Mesendoderm (in vitro differentiated cells): ENCODE results near the gene HSFX2.
"Not testable (repeated sequence)": the region's sequence is repeated elsewhere in the genome, so short reads cannot be mapped to it uniquely, and the experiment has no call there.

Experiments
- DNase-seq: peaks from one replicate; pipeline ENCODE4 v3.0.0; 2013
- H2AK5ac ChIP-seq: 2 replicates; pipeline ENCODE4 v1.6.1; 2013; ENCODE audit warnings: low read length, inconsistent platforms
- H2BK120ac ChIP-seq: 2 replicates; pipeline ENCODE4 v1.6.1; 2013; ENCODE audit warnings: low read depth, mild to moderate bottlenecking, low read length, moderate library complexity, mixed read lengths
- H2BK15ac ChIP-seq: replicated peaks from 2 replicates; pipeline ENCODE4 v1.6.1; 2013; ENCODE audit warnings: low read depth, mild to moderate bottlenecking, moderate library complexity
- H2BK5ac ChIP-seq: 2 replicates; pipeline ENCODE4 v1.6.1; 2013; ENCODE audit warnings: low read length, inconsistent platforms
- H3K18ac ChIP-seq: 2 replicates; pipeline ENCODE4 v1.6.1; 2013; ENCODE audit warnings: mild to moderate bottlenecking, low read length, mixed read lengths
- H3K23ac ChIP-seq: one replicate; pipeline ENCODE4 v1.6.1; 2013; ENCODE audit warnings: low read length
- H3K27ac ChIP-seq: 2 replicates; pipeline ENCODE4 v1.5.1; 2013; ENCODE audit warnings: low read depth, mild to moderate bottlenecking, inconsistent platforms, low read length, moderate library complexity
- H3K27me3 ChIP-seq: 2 replicates; pipeline ENCODE4 v1.6.1; 2013; ENCODE audit warnings: low read length, control low read depth, mild to moderate bottlenecking, inconsistent platforms; ENCODE audit not compliant: insufficient read depth, poor library complexity
- H3K36me3 ChIP-seq: 2 replicates; pipeline ENCODE4 v1.6.1; 2013; ENCODE audit warnings: low read length, inconsistent platforms; ENCODE audit not compliant: control insufficient read depth, insufficient read depth
- H3K4ac ChIP-seq: one replicate; pipeline ENCODE4 v1.6.1; 2013; ENCODE audit warnings: low read depth, mild to moderate bottlenecking, low read length, moderate library complexity
- H3K4me1 ChIP-seq: 2 replicates; pipeline ENCODE4 v1.6.1; 2013; ENCODE audit warnings: low read depth, low read length, inconsistent platforms; ENCODE audit not compliant: control insufficient read depth
- H3K4me2 ChIP-seq: 2 replicates; pipeline ENCODE4 v1.6.1; 2013; ENCODE audit warnings: low read length
- H3K4me3 ChIP-seq: 2 replicates; pipeline ENCODE4 v1.5.1; 2013; ENCODE audit warnings: mild to moderate bottlenecking, low read length
- H3K56ac ChIP-seq: one replicate; pipeline ENCODE4 v1.6.1; 2013; ENCODE audit warnings: low read length
- H3K79me1 ChIP-seq: 2 replicates; pipeline ENCODE4 v1.6.1; 2013; ENCODE audit warnings: low read length, inconsistent platforms
- H3K79me2 ChIP-seq: 2 replicates; pipeline ENCODE4 v1.6.1; 2013; ENCODE audit warnings: mild to moderate bottlenecking, low read length; ENCODE audit not compliant: control insufficient read depth, insufficient read depth
- H3K9ac ChIP-seq: 2 replicates; pipeline ENCODE4 v1.6.1; 2013; ENCODE audit warnings: low read length, inconsistent platforms
- H4K5ac ChIP-seq: one replicate; pipeline ENCODE4 v1.6.1; 2013; ENCODE audit warnings: low read length
- H4K8ac ChIP-seq: one replicate; pipeline ENCODE4 v1.6.1; 2013; ENCODE audit warnings: low read depth, mild to moderate bottlenecking, control low read depth, low read length, moderate library complexity
- WGBS: extraction: QIAGEN DNeasy Blood & Tissue Kit; methylation state at CpG from one replicate; pipeline ENCODE4 v1.1.7; 2013; ENCODE audit warnings: low lambda C conversion rate, missing lambda C conversion rate; ENCODE audit not compliant: insufficient coverage; ENCODE audit errors: extremely low coverage; 5-methylcytosine and 5-hydroxymethylcytosine counted together

HSFX2 gene

GRCh38 chrX:149607699-149608098 is 12.6 kb upstream of the HSFX2 start:
- Histone ChIP-seq H3K56ac (no peak overlapping the region), H3K9ac (no peak overlapping the region), H3K18ac (no peak overlapping the region), H3K79me1 (no peaks in the 10 kb centered on the region), H3K36me3 (no peaks in the 10 kb centered on the region), H3K4me1 (no peaks in the 10 kb centered on the region), H3K79me2 (no peaks in the 10 kb centered on the region), H3K27ac (no peak overlapping the region), H2BK15ac (no peak overlapping the region), H4K8ac (no peak overlapping the region), H3K4ac (no peak overlapping the region), H3K27me3 (no peaks in the 10 kb centered on the region), H2BK5ac (no peak overlapping the region), H2BK120ac (no peak overlapping the region), H4K5ac (no peak overlapping the region), H3K4me2 (no peak overlapping the region), H3K23ac (no peak overlapping the region), H2AK5ac (no peak overlapping the region), H3K4me3 (no peak overlapping the region)
- DNase-seq: no peak

GRCh38 chrX:149605248-149605885 is 10.3 kb upstream of the HSFX2 start:
- not testable (repeated sequence) for H3K4me2 ChIP-seq, H3K18ac ChIP-seq, H3K4me3 ChIP-seq, H4K5ac ChIP-seq, H4K8ac ChIP-seq, H3K23ac ChIP-seq, H2BK5ac ChIP-seq, H2BK15ac ChIP-seq, DNase-seq, H3K4me1 ChIP-seq, H3K27ac ChIP-seq, H3K27me3 ChIP-seq, H3K79me2 ChIP-seq, H3K36me3 ChIP-seq, H3K4ac ChIP-seq, H3K9ac ChIP-seq, H2AK5ac ChIP-seq, H3K56ac ChIP-seq, H2BK120ac ChIP-seq, H3K79me1 ChIP-seq
- no CpG with 5 or more reads among the region's 7 CpGs for WGBS

GRCh38 chrX:149598603-149599002 is 3.5 kb upstream of the HSFX2 start:
- DNase-seq, H3K79me1 ChIP-seq, H3K79me2 ChIP-seq, H3K56ac ChIP-seq, H3K4me1 ChIP-seq, H4K5ac ChIP-seq, H4K8ac ChIP-seq, H2BK5ac ChIP-seq, H3K27ac ChIP-seq, H3K4me2 ChIP-seq, H2AK5ac ChIP-seq, H3K9ac ChIP-seq, H3K27me3 ChIP-seq, H3K4ac ChIP-seq, H3K36me3 ChIP-seq, H3K4me3 ChIP-seq, H2BK120ac ChIP-seq, H3K18ac ChIP-seq, H3K23ac ChIP-seq, H2BK15ac ChIP-seq: not testable (repeated sequence)
- no CpG with 5 or more reads among the region's 11 CpGs for WGBS

GRCh38 chrX:149595943-149596342 is 829 bp upstream of the HSFX2 start:
- WGBS: no CpG with 5 or more reads among the region's 7 CpGs
- not testable (repeated sequence) for DNase-seq, H3K79me2 ChIP-seq

GRCh38 chrX:149590993-149591392 is 4.1 kb downstream of the HSFX2 start:
- not testable (repeated sequence) for H3K79me1 ChIP-seq, H3K79me2 ChIP-seq, H2AK5ac ChIP-seq, DNase-seq, H3K27me3 ChIP-seq, H3K4me1 ChIP-seq, H3K18ac ChIP-seq, H3K4me2 ChIP-seq, H2BK15ac ChIP-seq, H3K56ac ChIP-seq, H3K4ac ChIP-seq, H3K4me3 ChIP-seq, H4K5ac ChIP-seq, H3K36me3 ChIP-seq, H3K23ac ChIP-seq, H2BK5ac ChIP-seq, H3K9ac ChIP-seq, H2BK120ac ChIP-seq, H4K8ac ChIP-seq, H3K27ac ChIP-seq
- no CpG with 5 or more reads among the region's 7 CpGs for WGBS

More at GRCh38 chrX:149595943-149596342, 829 bp upstream of the HSFX2 start:
- not testable (repeated sequence) for H3K4ac ChIP-seq, H3K56ac ChIP-seq, H3K18ac ChIP-seq, H2BK120ac ChIP-seq, H2BK15ac ChIP-seq, H4K8ac ChIP-seq, H3K36me3 ChIP-seq, H3K27me3 ChIP-seq, H3K9ac ChIP-seq, H2BK5ac ChIP-seq, H3K4me1 ChIP-seq, H3K23ac ChIP-seq, H2AK5ac ChIP-seq, H4K5ac ChIP-seq, H3K4me2 ChIP-seq, H3K27ac ChIP-seq, H3K4me3 ChIP-seq, H3K79me1 ChIP-seq

- H3K9ac ChIP-seq, H3K79me1 ChIP-seq, H3K27ac ChIP-seq, DNase-seq, H4K5ac ChIP-seq, H3K56ac ChIP-seq, H3K4me1 ChIP-seq, H3K27me3 ChIP-seq, H3K4me3 ChIP-seq, H3K4ac ChIP-seq, H2AK5ac ChIP-seq, H4K8ac ChIP-seq, H3K79me2 ChIP-seq, H3K18ac ChIP-seq, H3K4me2 ChIP-seq, H2BK15ac ChIP-seq, H2BK5ac ChIP-seq, H3K23ac ChIP-seq, H3K36me3 ChIP-seq, H2BK120ac ChIP-seq: not testable (repeated sequence)
- WGBS: no CpG with 5 or more reads among the region's 12 CpGs
These were observed 7.8 kb downstream of the HSFX2 start, which contains the start of gene MAGEA9B for GRCh38 chrX:149587359-149587758. Gene MAGEA9B, minus strand, starts transcription at chrX:149587459. Its CDS starts 4,280 bp downstream, at chrX:149583179.
